DMS114 treated with DMSO at 0.1 percent for 48 hours (cell line): Measurements from ENCODE around the gene EHD4.

ENCODE experiments used
- DNase-seq: peaks from one replicate; lab custom pipeline; 2025; ENCODE audit not compliant: unreplicated experiment; lab: John Stamatoyannopoulos, UW

EHD4 gene

GRCh38 chr15:41937568-41937923 lies 34.8 kb downstream of the EHD4 start:
- no peak for DNase-seq

GRCh38 chr15:41936649-41937567 lies 35.4 kb downstream of the EHD4 start:
- DNase-seq: no peak

- DNase-seq: no peak
Measured at GRCh38 chr15:41936155-41936554, 36.2 kb downstream of the EHD4 start.

- DNase-seq: no peak
Measured at GRCh38 chr15:41935566-41936020, 36.8 kb downstream of the EHD4 start.

- no peak for DNase-seq
Measured at GRCh38 chr15:41934843-41935242, 37.5 kb downstream of the EHD4 start.

- DNase-seq: no peak
Measured at GRCh38 chr15:41933771-41934170, 38.6 kb downstream of the EHD4 start.

- DNase-seq: no peak
Measured at GRCh38 chr15:41933326-41933725, 39.0 kb downstream of the EHD4 start.

GRCh38 chr15:41932511-41933289 lies 39.7 kb downstream of the EHD4 start:
- DNase-seq: no peak

GRCh38 chr15:41932101-41932500 lies 40.3 kb downstream of the EHD4 start:
- DNase-seq: no peak

GRCh38 chr15:41930867-41931222 lies 41.5 kb downstream of the EHD4 start:
- DNase-seq: no peak

- no peak for DNase-seq
Measured at GRCh38 chr15:41930221-41930866, 42.0 kb downstream of the EHD4 start.

- no peak for DNase-seq
Measured at GRCh38 chr15:41928637-41929620, 43.4 kb downstream of the EHD4 start.

- DNase-seq: no peak
Measured at GRCh38 chr15:41928100-41928499, 44.3 kb downstream of the EHD4 start.

GRCh38 chr15:41927536-41927935 lies 44.8 kb downstream of the EHD4 start:
- DNase-seq: no peak

- DNase-seq: no peak
Measured at GRCh38 chr15:41926185-41927056, 45.9 kb downstream of the EHD4 start.

- no peak for DNase-seq
Measured at GRCh38 chr15:41925086-41925608, 47.2 kb downstream of the EHD4 start.

- DNase-seq: no peak
Measured at GRCh38 chr15:41923401-41923997, 48.9 kb downstream of the EHD4 start.

GRCh38 chr15:41922353-41922752 lies 50.0 kb downstream of the EHD4 start:
- DNase-seq: no peak

GRCh38 chr15:41921639-41922038 lies 50.7 kb downstream of the EHD4 start:
- DNase-seq: no peak
